ACC112 (cell line): ENCODE data around the gene CASKIN2.
"Not testable (repeated sequence)": the region's sequence is repeated elsewhere in the genome, so short reads cannot be mapped to it uniquely, and the experiment has no call there.

Experiments
- H2AFZ ChIP-seq: fragments of 200-600 bp; sonication (generic); one replicate; pipeline ENCODE4 v1.6.0; 2017; ENCODE audit warnings: antibody characterized with exemption, low read length; ENCODE audit not compliant: unreplicated experiment
- H3K27ac ChIP-seq: fragments of 200-600 bp; sonication (generic); 2 replicates; pipeline ENCODE4 v1.5.1; 2014; ENCODE audit warnings: low read depth, mild to moderate bottlenecking, antibody characterized with exemption, low read length, moderate library complexity
- H3K27me3 ChIP-seq: fragments of 200-600 bp; sonication (generic); 2 replicates; pipeline ENCODE4 v1.6.1; 2014; ENCODE audit warnings: mild to moderate bottlenecking, antibody characterized with exemption, low read length, moderate library complexity, mixed read lengths; ENCODE audit not compliant: insufficient read depth
- H3K36me3 ChIP-seq: fragments of 200-600 bp; sonication (generic); 2 replicates; pipeline ENCODE4 v1.6.1; 2016; ENCODE audit warnings: mild to moderate bottlenecking, antibody characterized with exemption, low read length, moderate library complexity, mixed read lengths; ENCODE audit not compliant: insufficient read depth
- H3K4me1 ChIP-seq: fragments of 200-600 bp; sonication (generic); one replicate; pipeline ENCODE4 v1.6.1; 2016; ENCODE audit warnings: low read length, mixed read lengths; ENCODE audit not compliant: insufficient read depth, unreplicated experiment, control insufficient read depth
- H3K4me3 ChIP-seq: fragments of 200-600 bp; sonication (generic); 2 replicates; pipeline ENCODE4 v1.5.1; 2014; ENCODE audit warnings: mild to moderate bottlenecking, low read depth, low read length
- H3K79me2 ChIP-seq: fragments of 200-600 bp; sonication (generic); one replicate; pipeline ENCODE4 v1.6.0; 2016; ENCODE audit warnings: low read length; ENCODE audit not compliant: control insufficient read depth, unreplicated experiment, insufficient read depth

Gene CASKIN2

GRCh38 chr17:75485688-75486087, 29.6 kb downstream of the CASKIN2 start:
- H3K36me3 ChIP-seq: no peaks in the 10 kb centered on the region
- H3K4me1 ChIP-seq: no peaks in the 10 kb centered on the region
- no peaks in the 10 kb centered on the region for H3K79me2 ChIP-seq
- no peak overlapping the region for H3K4me3 ChIP-seq
- H2AFZ ChIP-seq: no peak overlapping the region
- H3K27me3 ChIP-seq: no peaks in the 10 kb centered on the region
- no peak overlapping the region for H3K27ac ChIP-seq

- no peak overlapping the region for H3K27ac ChIP-seq
- H2AFZ ChIP-seq: no peak overlapping the region
- H3K27me3 ChIP-seq: no peaks in the 10 kb centered on the region
- H3K4me3 ChIP-seq: no peak overlapping the region
- no peaks in the 10 kb centered on the region for H3K4me1 ChIP-seq
- H3K36me3 ChIP-seq: no peaks in the 10 kb centered on the region
- H3K79me2 ChIP-seq: no peaks in the 10 kb centered on the region
Observed at GRCh38 chr17:75482098-75482942, 33.0 kb downstream of the CASKIN2 start.

DNA sequence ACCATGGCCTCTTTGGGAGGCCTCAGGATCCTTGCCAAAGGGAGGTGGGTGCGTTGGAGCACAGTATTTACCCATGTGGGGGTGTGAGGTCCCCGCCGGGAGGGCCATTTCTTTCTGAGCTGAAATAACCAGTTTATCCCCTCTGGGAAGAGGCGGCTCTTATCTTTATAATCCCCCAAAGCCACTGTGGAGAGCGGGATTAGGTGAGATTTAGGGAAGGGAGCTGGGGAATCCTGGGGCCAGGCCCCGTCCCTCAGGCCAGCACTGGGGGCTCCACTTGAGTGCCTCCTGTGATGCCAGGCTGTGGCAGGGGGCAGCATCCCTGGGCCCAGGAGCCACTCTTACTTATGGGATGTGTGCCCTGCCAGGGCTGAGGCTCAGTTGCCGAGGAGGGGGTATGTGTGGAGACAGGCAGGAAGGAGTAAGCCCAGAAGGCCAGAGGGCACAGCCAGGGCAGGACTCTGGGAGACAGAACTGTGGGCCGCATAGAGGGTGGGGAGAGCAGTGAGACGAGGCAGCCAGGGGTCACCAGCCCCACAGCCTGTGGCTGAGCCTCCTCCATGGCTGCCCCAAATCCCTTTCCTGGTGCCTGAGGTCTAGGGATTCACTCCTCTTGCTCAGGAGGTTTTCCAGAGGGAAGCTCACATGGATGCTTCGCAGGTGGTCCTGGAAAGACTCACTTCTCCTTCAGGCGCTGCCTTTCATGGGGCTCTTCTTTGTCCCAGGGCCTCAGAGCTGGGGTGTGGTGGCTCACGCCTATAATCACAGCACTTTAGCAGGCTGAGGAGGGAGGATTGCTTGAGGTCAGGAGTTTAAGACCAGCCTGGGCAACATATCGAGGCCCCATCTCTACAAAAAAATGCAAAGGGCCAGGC, 33.9 kb downstream of the CASKIN2 start:
- no peak overlapping the region for H3K27ac ChIP-seq
- H3K4me3 ChIP-seq: no peak overlapping the region
- H3K27me3 ChIP-seq: no peaks in the 10 kb centered on the region
- no peak overlapping the region for H2AFZ ChIP-seq
- no peaks in the 10 kb centered on the region for H3K79me2 ChIP-seq
- H3K4me1 ChIP-seq: no peaks in the 10 kb centered on the region
- no peaks in the 10 kb centered on the region for H3K36me3 ChIP-seq

DNA sequence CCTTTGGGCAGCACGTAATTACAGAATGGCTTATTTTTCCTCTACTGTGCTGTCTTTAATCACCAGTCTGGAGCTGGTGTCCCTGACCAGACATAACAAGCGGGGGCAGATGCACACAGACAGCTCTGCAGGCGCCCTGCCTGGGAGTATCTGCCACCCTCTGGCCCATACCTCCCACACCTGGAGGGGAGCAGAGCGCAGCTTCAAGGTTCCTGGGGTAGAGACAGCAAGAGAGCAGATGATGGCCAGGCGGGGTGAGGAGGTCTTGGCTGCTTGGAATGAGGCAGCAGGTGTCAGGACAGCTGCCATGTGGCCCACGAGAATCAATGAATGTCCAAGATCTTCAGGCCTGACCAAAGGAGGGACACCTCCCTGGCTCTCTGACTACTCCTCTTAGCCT, 35.1 kb downstream of the CASKIN2 start:
- Histone ChIP-seq H3K27me3 (no peaks in the 10 kb centered on the region), H3K4me1 (no peaks in the 10 kb centered on the region)

DNA sequence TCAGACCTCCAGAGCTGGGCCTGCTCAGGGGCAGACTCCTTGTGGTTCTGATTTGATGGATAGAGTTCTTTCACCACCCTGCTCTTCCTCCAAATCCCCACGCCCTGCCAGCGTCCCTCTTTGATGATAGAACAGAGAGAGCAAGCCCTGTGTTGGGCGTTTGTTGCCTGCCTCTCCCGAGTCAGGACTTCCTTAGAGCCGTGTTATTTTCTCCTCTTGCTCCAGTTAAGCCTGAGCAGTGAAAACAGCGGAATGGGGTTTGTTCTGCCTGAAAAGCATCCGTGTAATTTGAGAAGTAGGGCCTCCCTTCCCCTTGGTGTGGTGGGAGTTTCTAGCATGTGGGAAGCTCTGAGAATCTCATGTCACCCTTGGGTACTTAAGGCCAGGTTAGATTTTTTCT, 36.8 kb downstream of the CASKIN2 start:
- no peak overlapping the region for H2AFZ ChIP-seq
- H3K27me3 ChIP-seq: no peaks in the 10 kb centered on the region
- no peak overlapping the region for H3K27ac ChIP-seq
- H3K4me1 ChIP-seq: no peaks in the 10 kb centered on the region
- no peaks in the 10 kb centered on the region for H3K79me2 ChIP-seq
- no peak overlapping the region for H3K4me3 ChIP-seq
- no peaks in the 10 kb centered on the region for H3K36me3 ChIP-seq

More for the DNA sequence above, 35.1 kb downstream of the CASKIN2 start:
- Histone ChIP-seq H3K27ac (no peak overlapping the region), H3K36me3 (no peaks in the 10 kb centered on the region), H2AFZ (no peak overlapping the region), H3K4me3 (no peak overlapping the region), H3K79me2 (no peaks in the 10 kb centered on the region)

DNA sequence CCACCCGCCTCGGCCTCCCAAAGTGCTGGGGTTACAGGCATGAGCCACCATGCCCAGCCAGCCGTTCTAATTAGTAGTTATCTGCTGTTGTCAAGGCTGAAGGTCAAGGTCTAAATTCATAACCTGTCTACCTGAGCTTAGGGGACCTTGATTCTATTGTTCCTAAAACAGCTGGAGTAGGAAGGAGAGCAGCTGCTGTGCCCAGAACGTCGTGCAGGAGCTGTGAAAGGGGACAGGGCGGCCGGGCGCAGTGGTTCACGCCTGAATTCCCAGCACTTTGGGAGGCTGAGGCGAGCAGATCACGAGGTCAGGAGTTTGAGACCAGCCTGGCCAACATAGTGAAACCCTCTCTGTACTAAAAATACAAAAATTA, 37.9 kb downstream of the CASKIN2 start:
- H3K4me3 ChIP-seq, H3K36me3 ChIP-seq, H3K79me2 ChIP-seq, H3K27ac ChIP-seq, H3K27me3 ChIP-seq, H2AFZ ChIP-seq, H3K4me1 ChIP-seq: not testable (repeated sequence)

- H3K27me3 ChIP-seq: no peaks in the 10 kb centered on the region
- no peak overlapping the region for H3K4me3 ChIP-seq
- no peak overlapping the region for H2AFZ ChIP-seq
- H3K79me2 ChIP-seq: no peaks in the 10 kb centered on the region
- no peaks in the 10 kb centered on the region for H3K36me3 ChIP-seq
- no peak overlapping the region for H3K27ac ChIP-seq
- H3K4me1 ChIP-seq: no peaks in the 10 kb centered on the region
Observed at GRCh38 chr17:75476752-75477489, 38.4 kb downstream of the CASKIN2 start.

DNA sequence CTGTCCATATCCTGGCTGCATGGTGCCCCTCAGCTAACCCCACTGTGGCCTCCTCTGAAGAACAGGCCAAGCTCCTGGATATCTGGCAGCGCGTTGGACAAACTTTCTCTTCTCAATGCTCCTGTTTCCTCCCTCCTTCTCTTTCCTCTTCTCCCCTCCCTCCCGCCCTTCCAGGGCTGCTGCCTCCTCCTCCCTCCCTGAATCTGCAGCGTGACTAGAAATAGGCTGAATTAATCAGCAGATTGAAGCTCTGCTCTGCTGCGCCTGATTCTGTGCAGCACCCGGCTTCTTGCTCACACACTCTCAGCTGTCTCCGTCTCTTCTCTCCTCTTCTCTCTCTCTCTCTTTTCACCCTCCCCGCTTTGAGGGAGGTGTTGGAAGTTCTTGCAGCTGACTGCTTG, 39.1 kb downstream of the CASKIN2 start:
- Histone ChIP-seq H3K4me1 (no peaks in the 10 kb centered on the region), H3K27me3 (no peaks in the 10 kb centered on the region), H3K27ac (no peak overlapping the region), H3K79me2 (no peaks in the 10 kb centered on the region), H3K36me3 (no peaks in the 10 kb centered on the region), H3K4me3 (no peak overlapping the region), H2AFZ (no peak overlapping the region)

- no peaks in the 10 kb centered on the region for H3K4me1 ChIP-seq
- H2AFZ ChIP-seq: no peak overlapping the region
- H3K79me2 ChIP-seq: no peaks in the 10 kb centered on the region
- no peak overlapping the region for H3K27ac ChIP-seq
- no peaks in the 10 kb centered on the region for H3K36me3 ChIP-seq
- no peak overlapping the region for H3K4me3 ChIP-seq
- no peaks in the 10 kb centered on the region for H3K27me3 ChIP-seq
Observed at GRCh38 chr17:75475851-75476250, 39.5 kb downstream of the CASKIN2 start.

DNA sequence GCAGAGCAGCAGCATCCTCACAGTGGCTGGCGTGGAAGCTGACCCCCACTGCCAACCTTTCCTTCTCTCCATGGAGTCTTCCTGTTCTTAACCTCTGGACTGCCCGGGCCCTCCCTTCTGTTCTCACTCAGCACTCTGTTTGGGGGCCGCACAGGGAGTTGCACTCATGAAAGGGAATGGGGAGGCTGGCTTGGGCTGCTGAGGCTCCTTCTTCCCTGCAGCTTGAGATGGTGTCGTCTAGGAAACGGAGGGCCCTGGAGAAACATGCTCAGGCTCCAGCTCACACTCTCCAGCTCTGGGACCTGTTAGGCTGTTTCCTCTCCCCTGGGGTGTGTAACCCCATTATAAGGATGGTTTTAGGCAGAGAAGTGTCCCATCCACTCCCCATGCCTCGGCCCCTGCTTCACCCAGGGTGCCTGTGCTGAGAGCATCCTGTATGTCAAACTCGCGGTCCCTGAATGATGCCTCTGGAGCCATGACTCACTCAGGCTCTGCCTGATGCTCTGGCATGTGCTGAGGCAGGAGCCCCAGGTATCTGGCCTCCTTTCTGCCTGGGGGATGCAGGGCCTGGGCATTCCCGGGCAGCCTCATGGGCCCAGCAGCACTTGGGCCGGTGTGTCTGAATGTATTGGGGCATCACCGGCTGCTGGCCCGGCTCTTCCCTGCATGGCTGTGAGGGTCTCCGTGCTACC, 40.0 kb downstream of the CASKIN2 start:
- Histone ChIP-seq H3K27ac (no peak overlapping the region), H3K4me3 (no peak overlapping the region), H2AFZ (no peak overlapping the region), H3K4me1 (no peaks in the 10 kb centered on the region), H3K36me3 (no peaks in the 10 kb centered on the region), H3K79me2 (no peaks in the 10 kb centered on the region), H3K27me3 (no peaks in the 10 kb centered on the region)
